C4-2B (cell line): ENCODE data around the gene TTC9C.

ENCODE experiments used
- ZFX ChIP-seq: fragments of 450-650 bp; IDR thresholded peaks from 2 replicates; pipeline ENCODE4 v1.6.1; 2017
- TF ChIP-seq, protein P1 (sequence below): fragments of 450-650 bp; conservative IDR thresholded peaks from 2 replicates; pipeline ENCODE4 v1.5.1; 2017; ENCODE audit warnings: mild to moderate bottlenecking

DNA sequence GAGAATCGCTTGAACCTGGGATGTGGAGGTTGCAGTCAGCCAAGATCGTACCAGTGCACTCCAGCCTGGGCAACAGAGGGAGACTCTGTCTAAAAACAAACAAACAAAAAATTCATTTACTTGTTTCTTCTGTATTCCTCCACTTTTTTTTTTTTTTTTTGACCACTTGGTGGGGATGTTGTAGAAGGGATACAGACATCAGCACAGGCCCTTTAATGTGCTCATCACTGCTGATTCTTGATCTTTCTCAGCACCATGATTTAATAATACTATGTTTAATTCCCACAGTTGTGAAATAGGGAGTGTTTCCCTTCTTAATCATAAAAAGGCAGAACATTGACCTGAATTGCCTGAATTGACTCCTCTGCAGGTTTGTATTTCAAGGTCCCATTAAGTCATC is 4.5 kb downstream of the TTC9C start:
- TF ChIP-seq, protein P1, sequence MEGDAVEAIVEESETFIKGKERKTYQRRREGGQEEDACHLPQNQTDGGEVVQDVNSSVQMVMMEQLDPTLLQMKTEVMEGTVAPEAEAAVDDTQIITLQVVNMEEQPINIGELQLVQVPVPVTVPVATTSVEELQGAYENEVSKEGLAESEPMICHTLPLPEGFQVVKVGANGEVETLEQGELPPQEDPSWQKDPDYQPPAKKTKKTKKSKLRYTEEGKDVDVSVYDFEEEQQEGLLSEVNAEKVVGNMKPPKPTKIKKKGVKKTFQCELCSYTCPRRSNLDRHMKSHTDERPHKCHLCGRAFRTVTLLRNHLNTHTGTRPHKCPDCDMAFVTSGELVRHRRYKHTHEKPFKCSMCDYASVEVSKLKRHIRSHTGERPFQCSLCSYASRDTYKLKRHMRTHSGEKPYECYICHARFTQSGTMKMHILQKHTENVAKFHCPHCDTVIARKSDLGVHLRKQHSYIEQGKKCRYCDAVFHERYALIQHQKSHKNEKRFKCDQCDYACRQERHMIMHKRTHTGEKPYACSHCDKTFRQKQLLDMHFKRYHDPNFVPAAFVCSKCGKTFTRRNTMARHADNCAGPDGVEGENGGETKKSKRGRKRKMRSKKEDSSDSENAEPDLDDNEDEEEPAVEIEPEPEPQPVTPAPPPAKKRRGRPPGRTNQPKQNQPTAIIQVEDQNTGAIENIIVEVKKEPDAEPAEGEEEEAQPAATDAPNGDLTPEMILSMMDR = no peak
- no peak for TF ChIP-seq ZFX
